Panc1 (cell line): ENCODE measurements around the gene PIP4K2A. TPM values are rescaled to one million over a fixed set of nuclear protein-coding genes. Genes with fewer than 3 reads are reported as not detected.

Experiments used
- ATAC-seq: fragments of 200-7000 bp; cut with Tn5 transposase; 2 replicates; pipeline ENCODE4 v1.9.1; 2020; ENCODE audit warnings: mild to moderate bottlenecking, moderate library complexity
- BruUV-seq: library from RNA; stranded (reverse); fragments of 400-500 nt; replicated peaks from 2 replicates; lab custom pipeline; 2021; lab: Mats Ljungman, UMichigan
- CTCF ChIA-PET: fragments of 300-600 bp; sonication (Branson Sonifier 250); formaldehyde crosslinking; loops from one replicate; lab custom pipeline; 2022; ENCODE audit warnings: antibody characterized with exemption; lab: Charles Lee
- POLR2A ChIA-PET: fragments of 300-600 bp; sonication (Branson Sonifier 250); formaldehyde crosslinking; loops from one replicate; lab custom pipeline; 2022; ENCODE audit warnings: antibody characterized with exemption; lab: Charles Lee
- DNase-seq: peaks from one replicate; pipeline ENCODE4 v3.0.0-alpha.2; 2010; ENCODE audit warnings: low read depth, low spot score
- H3K27ac ChIP-seq: 2 replicates; pipeline ENCODE4 v1.5.1; 2011; ENCODE audit warnings: mild to moderate bottlenecking, low read length, inconsistent platforms
- H3K27me3 ChIP-seq: fragments of 200-500 bp; sonication (Bioruptor generic); 2 replicates; pipeline ENCODE4 v1.6.0; 2014; ENCODE audit warnings: low read length, inconsistent platforms; ENCODE audit not compliant: control insufficient read depth, insufficient read depth
- H3K36me3 ChIP-seq: fragments of 200-500 bp; sonication (Bioruptor generic); 2 replicates; pipeline ENCODE4 v1.5.1; 2014; ENCODE audit warnings: inconsistent platforms, mild to moderate bottlenecking, low read length, moderate library complexity; ENCODE audit not compliant: control insufficient read depth, insufficient read depth
- H3K4me1 ChIP-seq: 2 replicates; pipeline ENCODE4 v1.5.1; 2011; ENCODE audit warnings: inconsistent platforms, mild to moderate bottlenecking, low read length, moderate library complexity; ENCODE audit not compliant: control insufficient read depth, insufficient read depth
- H3K4me3 ChIP-seq, 2 experiments: 2 replicates each; pipeline ENCODE4 v1.5.1; 2011 to 2012; ENCODE audit warnings: low read depth in 2 of 2, low read length in 2 of 2, mild to moderate bottlenecking in 2 of 2, inconsistent platforms in 1 of 2, moderate library complexity in 1 of 2
- H3K9me3 ChIP-seq: fragments of 200-500 bp; sonication (Bioruptor generic); 2 replicates; pipeline ENCODE4 v1.5.1; 2014; ENCODE audit warnings: low read depth, mild to moderate bottlenecking, inconsistent platforms, low read length, moderate library complexity; ENCODE audit not compliant: control insufficient read depth, insufficient read depth
- POLR2AphosphoS5 ChIP-seq: IDR thresholded peaks from 2 replicates; pipeline ENCODE4 v1.6.1; 2012; ENCODE audit warnings: mild to moderate bottlenecking, low read depth, low read length, moderate library complexity
- SIN3A ChIP-seq: IDR thresholded peaks from 2 replicates; pipeline ENCODE4 v1.6.1; 2012; ENCODE audit warnings: low read depth, mild to moderate bottlenecking, low read length, moderate library complexity, borderline replicate concordance; ENCODE audit not compliant: insufficient read depth
- TCF7L2 ChIP-seq: IDR thresholded peaks from 2 replicates; pipeline ENCODE4 v1.6.1; 2011; ENCODE audit warnings: mild to moderate bottlenecking, low read depth, low read length, inconsistent platforms
- in situ Hi-C: cut with HindIII; loops from 2 replicates; pipeline ENCODE4 v1.10.0; 2016; ENCODE audit warnings: low sequenced_read_pairs, low pct_unique_long_range_greater_than_20kb
- intact Hi-C: fragments of 100-400 bp; cut with micrococcal nuclease; formaldehyde crosslinking; loops from one replicate; pipeline ENCODE4 v1.10.0; 2022; ENCODE audit not compliant: unreplicated experiment
- total RNA-seq: library from RNA; stranded (reverse); gene quantifications from one replicate; pipeline ENCODE4 v1.2.1, GENCODE V29; 2021; ENCODE audit not compliant: unreplicated experiment
- TF ChIP-seq, protein P1 (sequence below): fragments of 450-650 bp; IDR thresholded peaks from 2 replicates; pipeline ENCODE4 v1.5.1; 2017; ENCODE audit warnings: mild to moderate bottlenecking
- TF ChIP-seq, protein P2 (sequence below), 2 experiments: IDR thresholded peaks; 2 replicates each; pipeline ENCODE4 v1.6.1; 2011 to 2012; ENCODE audit warnings: low read depth in 2 of 2, control low read depth in 1 of 2, low read length in 1 of 2, mild to moderate bottlenecking in 1 of 2, moderate library complexity in 1 of 2; ENCODE audit not compliant: insufficient read depth in 1 of 2

Gene PIP4K2A
- total RNA-seq, 1 experiment from 2014 or later: 25.2 TPM

DNA sequence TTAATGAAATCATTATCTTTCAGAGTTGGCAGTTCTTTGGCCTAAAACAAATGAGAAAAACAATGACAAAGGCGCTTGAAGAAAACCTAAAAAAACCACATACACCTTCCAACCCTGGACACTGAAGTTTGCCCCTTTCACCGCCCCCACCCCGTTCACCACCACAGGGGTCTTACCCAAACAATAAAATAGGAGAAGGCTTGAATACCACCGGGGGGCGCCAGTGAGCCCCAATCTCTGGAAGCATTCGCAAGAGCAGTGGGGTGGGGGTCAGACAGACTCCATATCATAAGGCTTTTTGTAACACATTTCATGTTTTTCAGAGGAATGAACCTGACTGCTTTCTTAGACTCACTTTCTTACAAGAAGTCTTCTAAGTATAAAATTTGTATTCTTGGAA lies 163.6 kb downstream of the PIP4K2A start:
- no peaks in the 10 kb centered on the region for H3K9me3 ChIP-seq
- in situ Hi-C loops: no loop called here
- no peak for TF ChIP-seq TCF7L2
- TF ChIP-seq, protein P1, sequence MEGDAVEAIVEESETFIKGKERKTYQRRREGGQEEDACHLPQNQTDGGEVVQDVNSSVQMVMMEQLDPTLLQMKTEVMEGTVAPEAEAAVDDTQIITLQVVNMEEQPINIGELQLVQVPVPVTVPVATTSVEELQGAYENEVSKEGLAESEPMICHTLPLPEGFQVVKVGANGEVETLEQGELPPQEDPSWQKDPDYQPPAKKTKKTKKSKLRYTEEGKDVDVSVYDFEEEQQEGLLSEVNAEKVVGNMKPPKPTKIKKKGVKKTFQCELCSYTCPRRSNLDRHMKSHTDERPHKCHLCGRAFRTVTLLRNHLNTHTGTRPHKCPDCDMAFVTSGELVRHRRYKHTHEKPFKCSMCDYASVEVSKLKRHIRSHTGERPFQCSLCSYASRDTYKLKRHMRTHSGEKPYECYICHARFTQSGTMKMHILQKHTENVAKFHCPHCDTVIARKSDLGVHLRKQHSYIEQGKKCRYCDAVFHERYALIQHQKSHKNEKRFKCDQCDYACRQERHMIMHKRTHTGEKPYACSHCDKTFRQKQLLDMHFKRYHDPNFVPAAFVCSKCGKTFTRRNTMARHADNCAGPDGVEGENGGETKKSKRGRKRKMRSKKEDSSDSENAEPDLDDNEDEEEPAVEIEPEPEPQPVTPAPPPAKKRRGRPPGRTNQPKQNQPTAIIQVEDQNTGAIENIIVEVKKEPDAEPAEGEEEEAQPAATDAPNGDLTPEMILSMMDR: peak; percentile 72

DNA sequence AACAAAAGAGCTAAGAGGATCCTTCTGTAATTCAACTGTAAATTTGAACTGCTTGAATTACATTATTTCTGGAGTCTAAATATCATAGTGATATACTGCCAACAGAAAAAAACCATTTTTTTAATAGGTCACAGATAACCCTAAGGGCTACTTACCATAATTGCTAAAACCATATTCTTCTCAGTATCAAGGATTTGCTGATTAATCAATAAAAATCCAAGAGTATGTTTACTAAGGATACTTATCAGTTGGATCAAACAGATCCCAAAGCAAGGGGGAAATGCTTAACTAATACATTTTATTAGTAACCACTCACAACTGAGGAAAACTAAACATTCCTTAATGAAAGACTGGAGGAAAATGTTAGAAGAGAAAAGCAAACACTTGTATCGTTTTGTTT lies 166.0 kb downstream of the PIP4K2A start:
- Histone ChIP-seq H3K4me3 (no peak overlapping the region), H3K36me3 (no peaks in the 10 kb centered on the region), H3K27me3 (no peaks in the 10 kb centered on the region), H3K27ac (no peak overlapping the region), H3K9me3 (no peaks in the 10 kb centered on the region), H3K4me1 (no peaks in the 10 kb centered on the region)
- in situ Hi-C loops (no loop called here), intact Hi-C loops (no loop called here)
- TF ChIP-seq POLR2AphosphoS5 (no peak), TCF7L2 (no peak)
- DNase-seq (no peak), ATAC-seq (no peak)
- BruUV-seq: no TSS peak
- POLR2A ChIA-PET: no interaction called here
- CTCF ChIA-PET: interaction anchor here (0.5 kb wide), 1 partner anchor 12 kb away, joined by 10 read pairs; no protein-coding TSS in a partner anchor

More for the DNA sequence above, 163.6 kb downstream of the PIP4K2A start:
- Histone ChIP-seq H3K27me3 (no peaks in the 10 kb centered on the region), H3K4me1 (no peaks in the 10 kb centered on the region), H3K36me3 (no peaks in the 10 kb centered on the region), H3K27ac (no peak overlapping the region), H3K4me3 (no peak overlapping the region)
- intact Hi-C loops: no loop called here
- DNase-seq (no peak), ATAC-seq (no peak)
- BruUV-seq: no TSS peak
- POLR2A ChIA-PET: no interaction called here
- CTCF ChIA-PET: interaction anchor here (0.6 kb wide), 1 partner anchor 96 kb away, joined by 9 read pairs; no protein-coding TSS in a partner anchor

DNA sequence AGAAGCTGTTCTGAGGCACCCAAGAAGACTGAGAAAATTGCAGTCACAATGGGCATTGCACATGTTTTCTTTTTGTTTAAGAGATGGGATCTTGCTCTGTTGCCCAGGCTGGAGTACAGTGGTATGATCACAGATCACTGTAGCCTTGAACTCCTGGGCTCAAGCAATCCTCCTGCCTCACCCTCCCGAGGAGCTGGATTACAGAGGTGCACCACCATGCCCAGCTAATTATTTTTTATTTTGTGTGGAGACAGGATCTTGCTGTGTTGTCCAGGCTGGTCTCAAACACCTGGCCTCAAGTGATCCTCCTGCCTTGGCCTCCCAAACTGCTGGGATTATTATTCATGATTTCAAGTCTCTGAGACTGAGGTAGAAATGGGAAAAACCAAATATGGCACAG lies 168.7 kb downstream of the PIP4K2A start:
- CTCF ChIA-PET: no interaction called here

More for the DNA sequence above, 168.7 kb downstream of the PIP4K2A start:
- Histone ChIP-seq H3K27ac (no peak overlapping the region), H3K4me1 (no peaks in the 10 kb centered on the region), H3K4me3 (no peak overlapping the region), H3K27me3 (no peaks in the 10 kb centered on the region), H3K36me3 (no peaks in the 10 kb centered on the region; the same call in 1 of the 2 replicates), H3K9me3 (no peaks in the 10 kb centered on the region)
- BruUV-seq: no TSS peak
- POLR2A ChIA-PET: no interaction called here
- TF ChIP-seq POLR2AphosphoS5: no peak
- TF ChIP-seq, protein P2, sequence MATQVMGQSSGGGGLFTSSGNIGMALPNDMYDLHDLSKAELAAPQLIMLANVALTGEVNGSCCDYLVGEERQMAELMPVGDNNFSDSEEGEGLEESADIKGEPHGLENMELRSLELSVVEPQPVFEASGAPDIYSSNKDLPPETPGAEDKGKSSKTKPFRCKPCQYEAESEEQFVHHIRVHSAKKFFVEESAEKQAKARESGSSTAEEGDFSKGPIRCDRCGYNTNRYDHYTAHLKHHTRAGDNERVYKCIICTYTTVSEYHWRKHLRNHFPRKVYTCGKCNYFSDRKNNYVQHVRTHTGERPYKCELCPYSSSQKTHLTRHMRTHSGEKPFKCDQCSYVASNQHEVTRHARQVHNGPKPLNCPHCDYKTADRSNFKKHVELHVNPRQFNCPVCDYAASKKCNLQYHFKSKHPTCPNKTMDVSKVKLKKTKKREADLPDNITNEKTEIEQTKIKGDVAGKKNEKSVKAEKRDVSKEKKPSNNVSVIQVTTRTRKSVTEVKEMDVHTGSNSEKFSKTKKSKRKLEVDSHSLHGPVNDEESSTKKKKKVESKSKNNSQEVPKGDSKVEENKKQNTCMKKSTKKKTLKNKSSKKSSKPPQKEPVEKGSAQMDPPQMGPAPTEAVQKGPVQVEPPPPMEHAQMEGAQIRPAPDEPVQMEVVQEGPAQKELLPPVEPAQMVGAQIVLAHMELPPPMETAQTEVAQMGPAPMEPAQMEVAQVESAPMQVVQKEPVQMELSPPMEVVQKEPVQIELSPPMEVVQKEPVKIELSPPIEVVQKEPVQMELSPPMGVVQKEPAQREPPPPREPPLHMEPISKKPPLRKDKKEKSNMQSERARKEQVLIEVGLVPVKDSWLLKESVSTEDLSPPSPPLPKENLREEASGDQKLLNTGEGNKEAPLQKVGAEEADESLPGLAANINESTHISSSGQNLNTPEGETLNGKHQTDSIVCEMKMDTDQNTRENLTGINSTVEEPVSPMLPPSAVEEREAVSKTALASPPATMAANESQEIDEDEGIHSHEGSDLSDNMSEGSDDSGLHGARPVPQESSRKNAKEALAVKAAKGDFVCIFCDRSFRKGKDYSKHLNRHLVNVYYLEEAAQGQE (IDR thresholded peaks at IDR 0.05; ENCODE audit: insufficient read depth in 1 of 2, low read depth in 2 of 2, low read length in 1 of 2): no peak
- TF ChIP-seq, protein P1: no peak
- no peak for TF ChIP-seq SIN3A
- TF ChIP-seq TCF7L2: no peak
- ATAC-seq (no peak), DNase-seq (no peak)
- intact Hi-C loops: no loop called here
- in situ Hi-C loops: no loop called here
